Measurements from ENCODE around the gene KCNK18.
"Not testable (repeated sequence)": the region's sequence is repeated elsewhere in the genome, so short reads cannot be mapped to it uniquely, and the experiment has no call there.

Gene KCNK18

GRCh38 chr10:117175215-117175900 lies 21.9 kb upstream of the KCNK18 start:
- H3K27ac ChIP-seq: peak overlapping the region; percentile 2; the same call in 1 of the 2 replicates
- peak; percentile 27 for TF ChIP-seq CTCF (conservative IDR thresholded peaks at IDR 0.05)
- no peak for TF ChIP-seq ZFX (IDR thresholded peaks at IDR 0.05)

DNA sequence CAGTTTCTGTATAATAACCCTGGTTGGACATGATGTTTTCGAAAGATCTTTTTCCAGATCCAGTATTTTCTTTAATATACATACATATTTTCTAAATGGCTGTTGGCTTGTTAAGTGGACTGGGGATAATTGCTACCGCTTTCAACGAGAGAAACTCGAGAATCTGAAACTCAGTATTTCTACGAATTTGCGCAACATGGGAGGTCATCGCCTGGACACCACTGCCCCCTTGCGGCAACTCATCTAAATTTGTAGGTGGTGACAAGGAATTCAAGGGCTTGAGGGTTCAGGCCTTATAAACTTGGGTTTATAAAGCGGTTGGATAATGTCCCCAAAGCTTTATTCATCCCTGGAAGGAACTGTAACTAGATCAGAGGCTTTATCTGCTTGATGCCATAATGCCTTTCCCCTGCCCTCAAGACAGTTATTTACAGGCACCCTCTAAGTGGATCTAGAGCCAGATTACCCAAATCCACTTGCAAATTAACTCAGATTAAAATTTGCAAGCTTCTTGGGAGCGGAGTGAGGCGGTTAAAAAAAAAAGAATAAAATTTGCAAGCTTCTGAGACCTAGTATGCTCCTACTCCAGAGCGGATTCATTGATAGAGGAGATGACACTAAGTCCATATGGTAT lies 21.3 kb upstream of the KCNK18 start:
- no peak for TF ChIP-seq ZFX (IDR thresholded peaks at IDR 0.05)
- TF ChIP-seq CTCF (conservative IDR thresholded peaks at IDR 0.05): peak; percentile 85
- no peak overlapping the region for H3K27ac ChIP-seq

- TF ChIP-seq CTCF (conservative IDR thresholded peaks at IDR 0.05) (no peak), ZFX (IDR thresholded peaks at IDR 0.05) (no peak)
- no peak overlapping the region for H3K27ac ChIP-seq
Observed at GRCh38 chr10:117178190-117178589, 19.1 kb upstream of the KCNK18 start.

- TF ChIP-seq CTCF (conservative IDR thresholded peaks at IDR 0.05) (no peak), ZFX (IDR thresholded peaks at IDR 0.05) (no peak)
- no peak overlapping the region for H3K27ac ChIP-seq
Observed at GRCh38 chr10:117184296-117184695, 13.0 kb upstream of the KCNK18 start.

DNA sequence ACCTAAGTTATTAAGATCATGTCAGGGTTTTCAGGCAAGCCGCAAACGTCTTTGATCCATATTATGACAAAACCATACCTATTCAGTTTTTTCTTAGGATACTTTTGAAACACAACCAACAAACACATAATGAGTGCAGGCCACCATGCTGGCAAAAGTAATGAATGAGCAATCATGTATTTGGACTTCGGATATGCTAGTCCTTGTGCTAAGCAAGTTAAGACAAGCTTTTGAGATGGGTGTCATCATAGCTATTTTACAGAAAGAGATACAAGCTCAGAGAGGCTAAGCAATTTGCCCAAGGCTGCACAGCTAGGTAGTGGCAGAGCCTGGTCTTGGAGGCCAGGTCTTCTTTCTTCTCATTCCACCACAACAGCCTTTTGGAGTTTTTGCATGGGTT lies 12.5 kb upstream of the KCNK18 start:
- TF ChIP-seq ZFX (IDR thresholded peaks at IDR 0.05) (no peak), CTCF (conservative IDR thresholded peaks at IDR 0.05) (no peak)
- H3K27ac ChIP-seq: no peak overlapping the region

- not testable (repeated sequence) for H3K27ac ChIP-seq
Observed at GRCh38 chr10:117185817-117186216, 11.5 kb upstream of the KCNK18 start.

DNA sequence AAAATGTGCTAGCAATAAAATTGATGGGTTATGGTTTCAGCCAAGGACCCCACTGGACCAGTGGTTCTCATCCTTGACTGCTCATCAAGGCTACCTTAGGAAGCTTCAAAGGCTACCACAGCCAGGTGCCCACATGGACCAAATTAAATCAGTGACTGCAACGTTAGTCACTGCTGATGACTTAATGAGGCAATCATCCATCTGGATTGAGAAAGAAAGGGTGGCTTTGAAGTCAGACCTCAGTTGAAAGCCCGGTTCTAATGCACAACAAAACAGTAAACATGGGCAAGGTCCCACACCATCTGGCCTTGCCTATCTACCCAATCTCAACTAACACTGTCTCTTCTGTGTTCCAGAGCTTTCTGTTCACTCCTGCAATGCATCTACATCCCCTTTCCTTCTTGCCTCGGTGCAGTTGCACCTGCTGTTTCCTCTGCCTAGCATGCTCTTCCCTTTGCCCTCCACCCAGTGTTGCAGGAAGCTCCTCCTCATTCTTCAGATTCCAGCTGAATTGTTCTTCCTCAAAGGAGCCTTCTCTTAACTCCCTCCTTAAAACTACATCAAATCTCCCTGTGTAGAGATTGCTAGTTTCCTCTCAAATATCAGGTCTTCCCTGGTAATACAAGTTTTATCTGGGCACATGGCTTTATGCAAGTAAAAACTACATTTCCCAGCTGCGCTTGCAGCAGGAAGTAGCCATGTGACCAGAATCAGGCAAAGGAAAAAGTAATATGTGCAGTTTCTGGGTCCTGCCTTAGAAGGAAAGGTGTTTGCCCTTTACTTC lies 10.3 kb upstream of the KCNK18 start:
- H3K27ac ChIP-seq: no peak overlapping the region
- TF ChIP-seq CTCF (conservative IDR thresholded peaks at IDR 0.05): no peak
- no peak for TF ChIP-seq ZFX (IDR thresholded peaks at IDR 0.05)

Data from C4-2B (cell line).